HG03575 (cell line): ENCODE results near the gene SMIM23.
"Not testable (repeated sequence)": the region's sequence is repeated elsewhere in the genome, so short reads cannot be mapped to it uniquely, and the experiment has no call there.

ENCODE experiments used
- ATAC-seq: cut with Tn5 transposase; IDR thresholded peaks from one replicate; pipeline ENCODE4 v1.9.1; 2021; ENCODE audit not compliant: unreplicated experiment, insufficient number of reproducible peaks, low FRiP score; ENCODE audit errors: extremely low read depth

SMIM23 gene

DNA sequence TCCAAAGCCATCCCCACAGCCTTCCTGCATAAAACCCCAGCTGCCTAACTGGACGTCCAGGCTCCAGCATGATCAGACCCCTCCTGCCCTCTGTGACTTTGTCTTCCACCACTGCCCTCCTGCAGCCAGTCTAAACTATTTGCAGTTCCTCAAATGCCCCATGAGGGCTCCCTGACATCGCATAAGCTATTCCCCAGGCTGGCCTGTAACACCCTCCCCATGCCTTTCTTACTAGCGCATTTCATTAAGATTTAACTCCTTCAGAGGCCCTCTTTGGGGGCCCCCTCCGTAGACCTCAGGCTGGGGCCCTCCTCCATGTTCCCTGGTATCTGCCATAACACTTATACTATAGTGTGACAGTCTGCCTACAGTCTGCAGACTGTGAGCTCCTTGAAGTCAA is 15.5 kb upstream of the SMIM23 start:
- ATAC-seq: no peak

DNA sequence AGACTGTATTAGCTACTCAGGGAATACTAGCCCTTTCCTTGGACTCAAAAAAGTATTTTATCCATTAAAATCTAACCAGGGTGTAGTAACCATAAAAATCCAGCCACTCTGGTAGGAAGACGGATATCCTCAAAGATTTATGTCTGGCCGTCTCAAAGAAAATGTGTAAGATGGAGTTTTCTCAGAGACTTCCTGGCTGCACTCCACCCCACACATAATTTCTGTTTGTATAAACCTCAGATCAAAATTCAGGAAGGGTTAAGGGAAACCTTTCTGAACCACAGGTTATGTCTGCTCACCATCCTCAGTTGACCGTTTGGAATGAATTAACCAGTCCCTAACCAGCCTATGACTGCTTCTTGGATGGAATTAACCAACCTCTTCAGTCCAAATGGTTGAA is 13.8 kb upstream of the SMIM23 start:
- ATAC-seq: no peak

DNA sequence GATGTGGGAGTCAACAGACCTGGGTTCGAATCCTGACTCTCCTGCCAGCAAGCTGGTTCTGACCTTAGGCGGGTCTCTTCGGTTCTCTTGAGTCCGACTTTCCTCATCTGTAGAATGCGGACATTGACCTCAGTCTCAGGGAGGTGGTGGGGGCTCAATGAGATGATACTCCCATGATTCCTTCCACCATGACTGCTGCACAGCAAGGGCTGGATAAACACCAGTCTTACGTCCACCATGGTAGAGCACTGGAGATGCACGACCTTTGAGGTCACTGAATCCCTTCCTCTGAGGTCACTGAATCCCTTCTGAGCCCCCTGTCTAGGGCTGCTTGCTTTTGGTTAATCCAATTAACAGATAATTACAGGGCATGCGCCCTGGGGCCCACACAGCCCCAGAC is 12.5 kb upstream of the SMIM23 start:
- no peak for ATAC-seq

DNA sequence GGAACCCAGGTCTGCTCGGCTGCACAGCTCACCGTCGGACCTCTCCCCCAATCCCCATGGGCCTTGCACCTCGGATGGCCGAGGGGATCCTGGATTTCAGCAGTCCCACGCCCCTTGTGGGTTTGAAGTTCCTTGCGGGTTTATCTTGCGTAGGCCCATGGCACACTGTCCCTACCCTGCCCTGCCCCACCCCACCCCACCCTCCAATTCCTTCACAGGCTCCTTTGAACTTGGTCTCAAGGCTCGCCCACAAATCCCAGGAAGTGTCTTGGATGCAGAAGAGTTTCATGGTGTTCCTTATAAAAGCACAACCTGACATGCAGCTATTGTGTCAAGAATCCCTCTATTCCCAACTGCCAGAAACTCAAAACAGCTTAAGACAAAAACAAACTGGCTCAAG is 11.2 kb upstream of the SMIM23 start:
- no peak for ATAC-seq

DNA sequence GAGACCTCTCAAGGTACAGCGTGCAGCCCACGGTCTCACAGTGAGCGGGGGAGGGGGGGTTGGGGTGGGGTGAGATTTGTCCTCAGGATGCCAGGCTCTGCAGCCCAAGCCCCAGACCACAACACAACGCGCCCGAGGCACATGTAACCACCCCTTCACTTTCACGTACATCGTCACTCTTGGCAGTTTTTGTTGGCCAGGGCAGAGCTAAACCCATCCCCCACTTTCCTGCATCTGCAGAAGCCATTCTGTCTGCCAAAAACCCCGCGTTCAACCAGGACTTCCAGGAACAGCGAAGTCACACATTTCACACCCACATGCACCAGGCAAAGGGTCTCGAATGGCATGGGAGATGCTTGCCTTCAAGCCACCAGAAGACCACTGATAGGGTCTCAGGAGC is 9.4 kb upstream of the SMIM23 start:
- no peak for ATAC-seq

DNA sequence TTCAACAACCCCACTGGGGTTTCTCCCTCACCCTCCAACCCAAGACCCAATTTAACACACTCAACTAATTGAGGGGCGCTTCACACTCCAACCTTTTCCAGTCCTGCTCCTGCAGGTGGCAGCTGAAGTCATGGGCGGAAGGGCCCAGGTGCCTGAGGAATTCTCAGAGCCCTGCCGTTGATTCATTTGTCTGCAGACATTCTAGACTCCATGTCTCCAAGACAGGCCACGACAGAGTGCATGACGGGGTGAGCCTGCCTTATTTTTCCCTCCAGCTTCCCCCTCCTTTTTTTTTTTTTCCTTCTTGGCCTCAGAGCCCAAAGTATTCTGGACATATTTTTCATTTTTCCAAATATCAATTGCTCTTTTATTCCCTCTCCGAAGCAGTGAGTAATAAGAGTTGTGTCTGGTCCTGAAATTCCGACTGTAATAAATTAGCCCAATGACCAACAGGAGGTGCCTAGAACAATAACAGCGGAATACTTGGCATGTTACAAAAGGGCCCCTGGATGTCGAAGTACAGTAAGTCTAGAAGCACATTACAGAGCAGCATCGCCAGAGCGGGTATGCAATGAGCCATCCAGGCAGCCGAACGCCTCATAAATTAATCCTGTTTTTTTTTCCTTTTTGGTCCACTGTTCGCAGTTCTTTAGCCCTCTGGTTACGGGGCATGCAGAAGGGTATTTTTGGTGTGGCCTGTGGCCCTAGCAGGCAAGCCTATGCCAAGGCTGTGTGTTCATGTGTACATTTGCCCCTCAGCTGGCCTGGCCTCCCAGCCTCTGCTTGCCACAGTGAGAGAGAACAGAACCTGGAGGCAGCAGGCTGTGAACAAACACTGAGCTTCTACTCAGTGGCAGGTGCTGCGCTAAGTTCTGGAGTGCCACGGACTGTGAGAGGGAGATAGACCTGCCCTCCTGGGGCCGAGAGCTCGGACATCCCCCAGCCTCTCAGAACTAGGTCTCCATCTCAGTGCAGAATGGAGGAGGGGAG is 8.6 kb upstream of the SMIM23 start:
- ATAC-seq: no peak

DNA sequence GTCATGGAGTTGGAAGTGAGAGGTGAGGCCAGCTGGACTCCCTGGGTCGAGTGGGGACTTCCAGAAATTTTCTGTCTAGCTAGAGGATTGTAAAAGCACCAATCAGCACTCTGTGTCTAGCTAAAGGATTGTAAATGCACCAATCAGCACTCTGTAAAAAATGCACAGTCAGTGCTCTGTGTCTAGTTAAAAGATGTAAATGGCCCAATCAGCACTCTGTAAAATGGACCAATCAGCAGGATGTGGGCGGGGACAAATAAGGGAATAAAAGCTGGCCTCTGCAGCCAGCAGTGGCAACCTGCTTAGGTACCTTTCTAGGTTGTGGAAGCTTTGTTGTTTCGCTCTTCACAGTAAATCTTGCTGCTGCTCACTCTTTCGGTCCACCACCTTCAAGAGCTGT is 3.9 kb upstream of the SMIM23 start:
- not testable (repeated sequence) for ATAC-seq

DNA sequence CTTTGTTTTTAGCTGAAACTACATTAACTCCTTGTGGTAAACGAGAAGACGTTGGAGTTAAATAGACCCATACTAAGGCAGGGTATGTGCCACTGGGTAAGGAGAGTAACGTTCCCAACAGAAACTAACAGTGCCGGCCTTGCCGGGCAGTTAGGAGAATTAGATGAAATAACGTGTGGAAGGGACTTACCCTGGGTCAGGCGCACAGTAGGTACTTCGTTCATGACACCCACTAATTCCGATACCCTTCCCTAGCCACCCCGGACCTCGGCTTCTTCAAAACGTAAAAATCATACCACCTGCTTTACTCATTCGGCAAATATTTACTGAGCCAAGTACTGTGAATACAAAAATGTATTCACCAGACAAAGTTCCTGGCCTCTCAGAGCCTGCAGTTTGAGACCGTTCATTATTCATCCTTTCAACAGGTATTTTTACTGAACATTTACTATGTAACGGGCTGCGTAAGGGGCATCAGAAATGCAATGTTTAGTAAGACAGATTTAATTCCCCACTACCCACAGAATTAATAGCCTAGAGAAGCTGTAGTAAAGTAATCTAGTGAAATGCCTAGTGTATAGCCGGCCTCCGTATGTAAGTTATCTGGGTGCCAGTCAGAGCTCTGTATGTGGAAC is 3.2 kb upstream of the SMIM23 start:
- no peak for ATAC-seq

DNA sequence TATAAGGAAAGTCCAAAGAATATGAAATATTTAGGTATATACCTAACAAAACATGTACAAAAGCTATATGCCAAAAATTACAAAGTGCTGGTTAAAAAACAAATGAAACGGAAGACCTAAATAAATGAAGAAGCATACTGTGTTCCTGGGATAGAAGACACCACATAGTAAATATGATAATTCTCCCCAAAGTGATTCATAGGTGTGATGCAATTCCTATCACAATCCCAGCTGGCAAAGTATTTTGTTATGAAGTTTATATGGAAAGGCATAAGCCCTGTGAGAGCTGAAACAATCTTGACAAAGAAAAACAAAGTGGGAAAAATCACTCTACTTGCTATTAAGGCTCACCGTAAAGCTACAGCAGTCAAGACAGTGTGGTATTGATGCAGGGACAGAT is 2.6 kb upstream of the SMIM23 start:
- no peak for ATAC-seq

DNA sequence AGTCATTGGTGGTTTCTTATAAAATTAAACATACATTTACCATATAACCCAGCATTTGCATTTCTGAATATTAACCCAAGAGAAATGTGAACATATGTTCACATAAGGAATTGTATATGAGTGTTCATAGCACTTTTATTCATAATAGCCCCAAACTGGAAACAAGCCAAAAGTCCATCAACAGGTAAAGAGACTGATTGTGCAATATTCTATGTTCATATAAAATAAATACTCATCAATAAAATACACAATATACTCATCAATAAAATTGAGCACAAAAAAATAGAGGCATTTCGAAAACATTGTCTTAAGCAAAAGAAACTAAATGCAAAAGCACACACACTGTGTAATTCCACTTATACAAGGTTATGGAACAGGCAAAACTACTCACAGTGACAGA is 3.7 kb downstream of the SMIM23 start:
- ATAC-seq: no peak

DNA sequence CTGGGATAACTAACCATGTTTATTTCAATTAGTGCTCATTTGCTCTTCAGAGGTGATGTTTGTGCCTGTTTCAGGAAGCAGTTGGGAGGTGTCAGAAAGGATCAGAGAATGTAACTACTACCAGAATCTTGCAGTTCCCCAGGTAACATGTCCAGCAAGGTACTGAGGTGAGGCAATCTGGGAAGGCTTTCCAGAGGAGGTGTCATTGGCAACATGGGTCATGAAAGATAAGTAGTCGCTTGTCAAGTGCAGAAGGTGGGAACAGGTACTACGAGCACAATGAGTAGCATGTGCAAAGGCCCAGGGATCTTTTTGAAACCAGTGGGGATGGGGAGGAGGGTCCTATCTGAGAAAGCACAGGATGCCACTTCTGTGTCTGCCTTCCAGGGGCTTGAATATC is 4.8 kb downstream of the SMIM23 start:
- no peak for ATAC-seq

DNA sequence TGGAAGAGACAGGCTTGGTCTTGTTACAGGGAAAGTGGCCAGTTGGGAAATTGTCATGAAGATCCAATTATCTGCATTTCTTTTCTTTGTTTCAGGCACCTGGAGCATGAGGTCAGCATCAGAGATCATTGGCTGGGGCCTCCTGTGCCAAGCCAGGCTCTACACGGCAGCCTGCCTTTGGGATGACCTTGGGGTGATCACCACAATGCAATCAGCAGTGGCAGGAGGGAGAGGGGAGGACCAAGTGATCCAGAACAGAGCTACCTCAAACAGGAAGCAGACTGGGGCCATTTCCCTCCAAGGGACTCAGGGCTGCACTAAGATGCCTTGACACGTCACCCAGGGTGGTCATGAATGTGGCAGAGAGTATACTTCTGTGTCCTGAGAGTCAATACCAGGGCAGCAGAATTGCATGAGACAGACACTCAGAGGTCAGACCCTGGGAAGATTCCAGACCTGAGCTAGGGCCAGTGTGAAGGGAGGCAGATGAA is 8.9 kb downstream of the SMIM23 start:
- ATAC-seq: no peak

DNA sequence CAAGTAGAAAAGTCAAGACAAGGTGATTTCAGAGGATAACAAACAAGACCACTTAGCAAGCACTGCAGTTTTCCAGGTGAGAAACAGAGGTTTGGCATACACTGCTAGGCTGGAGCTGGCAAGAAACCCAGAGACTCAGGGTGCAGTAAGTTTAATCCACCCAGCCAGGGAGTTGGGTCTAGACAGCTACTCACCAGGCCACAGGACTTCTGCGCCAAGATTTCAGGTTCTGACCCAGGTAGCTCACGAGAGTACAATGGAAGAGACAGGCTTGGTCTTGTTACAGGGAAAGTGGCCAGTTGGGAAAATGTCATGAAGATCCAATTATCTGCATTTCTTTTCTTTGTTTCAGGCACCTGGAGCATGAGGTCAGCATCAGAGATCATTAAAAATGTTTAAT is 9.8 kb downstream of the SMIM23 start:
- ATAC-seq: no peak

DNA sequence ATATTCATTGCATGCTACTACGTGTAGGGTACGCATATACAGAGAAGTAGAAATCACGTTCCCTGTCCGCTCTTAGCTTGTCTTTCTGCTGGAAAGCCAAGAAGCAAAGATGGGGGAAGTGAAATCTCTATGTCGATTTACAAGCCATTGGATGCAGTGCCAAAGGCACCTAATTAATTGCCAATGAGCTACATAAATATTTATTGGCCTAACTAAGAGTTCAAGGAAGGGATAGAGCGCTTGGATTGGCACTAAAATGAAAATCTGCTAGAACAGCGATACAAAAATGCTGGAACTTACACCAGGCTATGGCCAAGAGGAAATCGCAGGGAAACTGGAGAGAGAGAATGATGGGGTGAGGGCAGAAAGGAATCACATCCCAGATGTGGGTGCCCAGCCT is 10.8 kb downstream of the SMIM23 start:
- ATAC-seq: no peak

DNA sequence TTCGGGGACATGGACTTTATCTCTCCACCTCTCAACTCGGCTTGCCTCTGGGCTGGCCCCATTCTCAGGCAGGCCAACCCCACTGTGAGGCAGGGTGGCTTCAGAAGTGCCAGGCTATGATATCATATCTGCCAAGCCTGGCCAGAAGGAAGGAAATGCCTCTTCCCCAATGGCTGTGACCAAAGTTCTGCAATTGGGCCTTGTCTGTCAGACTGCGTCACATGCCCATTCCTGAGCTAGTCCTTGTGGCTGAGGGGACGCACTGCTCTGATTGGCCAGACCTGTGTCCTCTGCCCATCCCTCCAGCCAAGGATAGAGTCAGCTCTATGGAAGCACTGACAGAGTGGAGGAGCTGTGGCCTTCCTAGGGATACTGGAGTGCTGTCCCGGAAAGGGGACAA is 11.9 kb downstream of the SMIM23 start:
- ATAC-seq: no peak

DNA sequence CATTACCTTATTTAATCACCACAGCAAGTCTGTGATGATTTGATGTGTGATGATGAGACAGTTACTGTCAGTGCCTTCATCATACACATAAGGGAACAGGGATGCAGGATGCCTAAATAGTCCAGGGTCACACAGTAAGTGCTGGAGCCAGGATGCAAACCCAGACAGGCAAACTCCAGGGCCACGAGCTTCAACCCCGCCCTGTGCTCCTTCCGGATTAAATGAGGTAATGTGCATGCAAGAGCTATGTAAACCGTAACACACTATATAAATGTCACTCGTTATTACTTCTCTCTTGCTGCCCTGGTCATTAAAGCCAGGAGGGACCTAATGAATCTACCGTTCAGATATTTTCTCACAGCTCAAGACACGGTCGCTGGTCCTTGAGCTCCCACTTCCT is 12.8 kb downstream of the SMIM23 start:
- no peak for ATAC-seq

DNA sequence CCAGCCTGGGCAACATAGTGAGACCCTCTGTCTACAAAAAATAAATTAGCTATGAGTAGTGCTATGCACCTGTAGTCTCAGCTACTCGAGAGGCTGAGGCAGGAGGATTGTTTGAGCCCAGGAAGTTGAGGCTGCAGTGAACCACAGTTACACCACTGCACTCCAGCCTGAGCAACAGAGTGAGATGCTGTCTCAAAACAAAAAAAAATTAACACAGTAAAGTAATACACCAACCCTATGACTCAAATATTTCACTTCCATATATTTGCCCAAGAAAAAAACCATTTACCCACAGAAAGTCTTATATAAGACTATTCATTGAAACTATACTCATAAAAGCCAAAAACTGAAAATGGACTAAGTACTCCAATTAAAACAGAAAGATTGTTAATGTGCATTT is 16.2 kb downstream of the SMIM23 start:
- ATAC-seq: no peak

DNA sequence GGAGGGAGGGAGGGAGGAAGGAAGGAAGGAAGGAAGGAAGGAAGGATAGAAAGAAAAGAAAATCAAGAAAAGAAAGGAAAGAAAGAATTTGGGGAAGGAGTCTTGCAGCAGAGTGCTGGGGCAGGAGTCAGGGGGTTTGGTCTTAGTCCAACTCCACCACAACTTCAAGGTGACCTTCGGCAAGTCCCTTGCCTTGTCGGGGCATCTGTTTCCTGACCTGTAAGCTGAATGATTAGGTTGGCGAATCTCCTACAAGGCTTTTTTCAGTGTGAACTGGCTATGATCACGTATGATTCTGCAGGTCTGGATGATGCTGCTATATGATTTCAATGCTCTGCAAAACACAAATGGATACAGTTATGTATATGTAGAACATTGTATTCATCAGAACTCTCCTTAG is 20.1 kb downstream of the SMIM23 start:
- ATAC-seq: no peak

DNA sequence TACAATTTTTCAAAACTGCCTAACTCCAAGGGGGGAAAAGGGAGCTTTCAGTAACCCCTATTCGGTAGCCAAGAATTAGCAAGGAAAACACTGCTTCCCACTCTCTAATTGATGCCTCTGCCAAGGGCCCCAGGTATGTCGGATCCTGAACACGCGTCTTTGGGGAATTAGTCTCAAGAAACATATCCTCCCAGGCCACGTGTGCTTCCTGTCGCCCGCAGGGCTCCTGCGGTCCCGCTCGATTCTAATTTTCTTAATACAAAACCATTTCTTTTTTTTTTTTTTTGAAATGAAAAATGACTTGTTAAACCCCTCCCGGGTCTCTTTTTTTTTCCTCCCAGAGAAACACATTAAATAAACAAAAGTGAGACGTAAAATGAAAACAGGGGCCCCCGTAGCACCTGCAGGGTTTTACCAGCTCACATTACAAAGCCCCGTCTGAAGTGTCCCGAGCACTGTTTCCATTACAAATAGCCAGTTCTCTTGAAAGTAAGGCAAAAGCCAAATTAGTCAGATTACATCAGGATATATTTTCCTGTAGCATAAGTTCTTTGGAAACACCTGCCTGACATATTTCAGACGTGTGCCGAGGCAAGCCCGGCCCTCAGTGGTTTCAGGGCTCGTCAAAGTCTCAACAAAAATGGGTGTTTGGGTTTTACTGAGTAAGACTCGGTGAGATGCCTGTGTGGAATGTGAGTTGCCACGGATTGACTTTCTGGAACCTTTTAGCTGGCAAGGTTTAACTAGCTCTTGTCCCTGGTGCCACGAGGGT is 21.5 kb downstream of the SMIM23 start:
- ATAC-seq: no peak

DNA sequence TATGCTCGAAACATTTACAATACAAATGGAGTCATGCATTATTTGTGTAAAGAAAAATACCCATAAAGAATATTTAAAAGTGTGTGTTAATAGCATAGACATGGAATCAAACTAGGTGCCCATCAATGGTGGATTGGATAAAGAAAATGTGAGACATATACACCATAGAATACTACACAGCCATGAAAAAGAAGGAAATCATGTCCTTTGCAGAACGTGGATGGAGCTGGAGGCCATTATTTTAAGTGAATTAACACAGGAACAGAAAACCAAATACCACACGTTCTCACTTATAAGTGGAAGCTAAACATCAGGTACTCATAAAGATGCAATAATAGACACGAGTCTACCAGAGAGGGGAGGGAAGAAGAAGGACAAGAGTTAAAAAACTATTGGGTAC is 22.8 kb downstream of the SMIM23 start:
- no peak for ATAC-seq
